Putamen (tissue), 1 donor: ENCODE data around the gene ITGA1.
A peak's percentile ranks its signal among the peaks of the same experiment; 100 is the strongest.

ENCODE experiments used
- DNase-seq: peaks from one replicate; pipeline ENCODE4 v3.0.0-alpha.2; 2016; ENCODE audit warnings: low spot score

Gene ITGA1

DNA sequence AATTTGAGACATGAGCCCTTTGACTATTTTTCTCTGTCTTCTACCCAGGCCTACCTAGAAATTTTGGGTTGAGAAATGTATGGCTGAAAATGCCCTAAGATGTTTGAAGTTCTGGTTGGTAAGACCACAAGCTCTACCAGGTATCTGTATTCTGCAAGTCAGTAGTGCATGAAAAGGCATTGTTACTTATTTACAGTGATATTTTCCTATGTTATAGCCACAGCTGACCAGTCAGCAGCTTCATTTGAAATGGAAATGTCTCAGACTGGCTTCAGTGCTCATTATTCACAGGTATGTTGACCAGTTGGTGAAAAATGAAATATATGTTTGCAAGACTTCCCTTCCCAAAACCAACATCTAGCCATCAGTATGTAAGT lies 109.5 kb downstream of the ITGA1 start:
- DNase-seq: no peak

GRCh38 chr5:52898961-52899680 lies 111.4 kb downstream of the ITGA1 start:
- DNase-seq: no peak

- no peak for DNase-seq
Measured at GRCh38 chr5:52903142-52903541, 115.4 kb downstream of the ITGA1 start.

DNA sequence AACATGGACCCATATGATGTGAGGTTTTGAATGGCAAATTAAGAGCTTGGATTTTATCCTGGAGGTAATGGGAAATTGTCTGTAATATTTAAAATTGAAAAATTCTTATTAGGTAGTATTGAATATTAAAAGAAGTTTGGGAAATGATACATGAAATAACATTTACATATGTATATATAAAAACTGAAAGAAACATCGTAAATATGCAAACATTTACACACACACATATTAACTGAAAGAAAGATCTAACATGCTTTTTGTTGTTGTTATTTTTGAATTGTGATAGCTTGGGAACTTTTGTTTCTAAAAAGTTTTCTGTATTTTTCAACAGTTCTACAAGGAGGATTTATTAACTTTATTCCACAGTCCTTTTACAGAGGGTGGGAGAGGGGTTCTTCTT lies 118.6 kb downstream of the ITGA1 start:
- DNase-seq: no peak

- DNase-seq: no peak
Measured at GRCh38 chr5:52906845-52907244, 119.1 kb downstream of the ITGA1 start.

DNA sequence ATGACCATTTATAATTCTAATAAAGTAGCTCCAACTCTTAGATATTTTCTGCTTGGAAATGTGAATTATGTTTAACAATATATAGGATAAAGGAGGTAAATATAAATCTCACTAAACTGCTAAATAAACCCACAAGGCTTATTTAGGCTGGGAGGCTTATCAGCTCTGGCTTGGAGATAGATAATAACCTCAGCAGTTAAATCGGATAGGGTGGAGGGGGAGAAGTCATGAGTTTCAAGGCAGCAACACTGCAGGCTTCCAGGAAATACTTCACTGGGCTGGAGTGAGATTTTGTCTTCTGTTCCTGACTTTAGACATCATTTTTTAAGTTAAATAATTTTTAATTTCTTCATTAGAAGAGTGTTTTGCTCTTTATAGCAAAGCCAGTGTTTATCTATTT lies 121.5 kb downstream of the ITGA1 start:
- DNase-seq: no peak

DNA sequence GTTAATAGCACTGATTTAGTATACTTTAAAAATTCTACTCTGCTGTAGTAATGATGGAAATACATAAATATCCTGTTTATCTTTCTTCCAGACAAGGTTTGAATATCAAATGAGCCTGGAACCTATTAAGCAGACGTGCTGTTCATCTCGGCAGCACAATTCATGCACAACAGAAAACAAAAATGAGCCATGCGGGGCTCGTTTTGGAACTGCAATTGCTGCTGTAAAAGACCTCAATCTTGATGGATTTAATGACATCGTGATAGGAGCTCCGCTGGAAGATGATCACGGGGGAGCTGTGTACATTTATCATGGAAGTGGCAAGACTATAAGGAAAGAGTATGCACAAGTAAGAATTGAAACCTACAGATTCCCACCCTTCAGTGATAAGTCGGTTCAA lies 122.4 kb downstream of the ITGA1 start:
- DNase-seq: no peak

DNA sequence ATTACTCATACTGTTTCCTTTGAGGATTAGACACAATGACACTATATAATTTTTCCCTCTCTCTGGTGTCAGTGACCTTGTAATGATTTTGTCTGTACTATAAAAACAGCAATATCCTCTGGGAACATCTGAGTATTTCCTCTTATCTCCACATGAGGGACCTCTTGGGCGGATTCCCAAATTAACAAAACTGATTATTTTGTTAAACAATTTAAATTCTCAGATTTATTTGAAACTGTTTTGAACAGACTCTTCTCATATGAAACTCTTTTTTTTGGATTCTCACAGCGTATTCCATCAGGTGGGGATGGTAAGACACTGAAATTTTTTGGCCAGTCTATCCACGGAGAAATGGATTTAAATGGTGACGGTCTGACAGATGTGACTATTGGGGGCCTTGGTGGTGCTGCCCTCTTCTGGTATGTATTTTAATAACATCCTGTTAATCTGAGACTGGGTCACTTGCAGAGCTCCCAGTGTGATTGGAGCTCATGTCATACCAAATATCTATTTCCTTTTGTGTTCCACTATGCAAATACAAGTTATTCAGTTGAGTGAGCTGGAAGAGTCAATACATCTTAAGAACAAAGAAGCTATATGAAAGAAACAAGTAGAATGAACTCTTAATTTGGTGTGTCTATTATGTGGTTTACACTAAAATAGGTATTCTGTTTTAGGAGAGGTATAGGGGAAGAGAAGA lies 127.6 kb downstream of the ITGA1 start:
- peak; percentile 76 for DNase-seq

DNA sequence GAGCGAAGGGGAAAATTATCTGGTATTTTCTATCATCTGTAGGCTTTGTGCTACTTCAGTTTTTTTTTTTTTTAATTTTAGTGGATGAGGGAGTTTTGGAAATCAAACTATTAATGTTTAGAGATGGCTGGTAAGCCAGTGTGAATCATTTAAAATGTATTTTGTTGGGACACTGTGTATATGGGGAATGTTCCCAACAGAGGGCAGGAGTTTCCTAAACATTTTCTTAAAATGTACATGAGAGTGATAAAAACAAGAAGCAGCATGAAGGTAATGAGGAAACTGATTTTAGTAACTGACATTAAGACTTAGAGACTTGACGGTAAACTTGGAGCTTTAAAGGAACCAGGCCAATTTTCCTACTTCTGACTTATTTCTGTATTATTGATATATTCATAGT lies 133.2 kb downstream of the ITGA1 start:
- no peak for DNase-seq

- DNase-seq: no peak
Measured at GRCh38 chr5:52922384-52922783, 134.7 kb downstream of the ITGA1 start.

DNA sequence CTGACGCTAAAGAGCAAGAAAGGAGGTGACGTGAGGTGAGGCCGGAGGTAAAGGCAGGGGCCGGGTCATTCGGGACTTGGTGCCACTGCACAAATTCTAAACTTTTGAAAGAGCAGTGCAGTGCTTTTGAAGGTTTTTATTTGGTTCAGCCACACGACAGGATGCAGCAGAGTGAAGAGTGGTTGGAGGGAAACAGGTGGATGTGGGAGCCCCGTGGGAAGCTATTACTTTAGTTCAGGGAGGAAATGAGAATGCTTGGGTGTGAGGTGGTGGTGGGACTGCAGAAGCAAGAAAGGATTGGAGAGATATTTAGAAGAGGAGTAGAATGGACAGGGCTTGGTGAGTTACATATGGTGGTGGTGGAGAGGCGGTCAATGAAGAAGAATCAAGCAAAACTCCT lies 136.7 kb downstream of the ITGA1 start:
- no peak for DNase-seq

- DNase-seq: no peak
Measured at GRCh38 chr5:52925001-52925400, 137.3 kb downstream of the ITGA1 start.

DNA sequence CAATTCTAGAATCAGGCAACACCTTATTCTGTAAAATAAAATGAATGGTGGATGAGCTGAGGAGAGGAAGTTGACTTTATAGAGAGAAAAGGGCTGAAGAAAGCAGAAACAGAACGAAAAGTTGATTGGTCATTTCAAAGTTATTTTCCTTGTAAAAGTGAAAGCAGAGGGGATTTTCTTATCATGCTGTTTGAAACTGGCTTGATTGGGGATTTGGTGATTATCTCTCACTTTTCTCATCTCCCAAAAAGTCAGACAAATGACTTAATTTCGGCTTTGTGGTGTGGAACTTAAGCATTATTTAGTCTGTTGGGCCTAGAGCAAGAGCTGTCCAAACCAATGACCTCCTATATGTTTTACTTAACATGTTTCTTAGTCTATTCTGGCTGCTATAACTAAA lies 141.0 kb downstream of the ITGA1 start:
- DNase-seq: no peak

GRCh38 chr5:52938226-52938625 lies 150.5 kb downstream of the ITGA1 start:
- no peak for DNase-seq

DNA sequence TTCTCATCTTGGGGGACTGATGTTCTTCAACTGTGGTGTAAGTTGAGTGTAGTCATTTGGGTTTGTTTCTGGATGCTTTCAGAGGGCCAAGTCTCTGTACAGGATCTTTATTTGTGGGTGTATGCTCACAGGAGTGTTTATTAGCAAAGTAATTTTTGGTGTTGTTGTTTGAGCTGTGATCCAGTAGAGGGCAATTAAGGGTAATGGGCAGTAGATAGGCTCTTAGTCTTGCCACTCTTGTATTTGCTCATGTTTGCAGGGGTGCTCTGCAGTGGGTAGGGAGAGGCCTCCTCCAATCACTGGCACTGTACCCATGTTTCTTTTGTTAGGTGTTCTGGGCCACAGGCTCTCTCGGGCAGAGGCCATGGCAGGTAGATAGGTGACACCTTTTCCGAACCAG lies 155.6 kb downstream of the ITGA1 start:
- DNase-seq: no peak

GRCh38 chr5:52943808-52944207 lies 156.1 kb downstream of the ITGA1 start:
- DNase-seq: no peak

DNA sequence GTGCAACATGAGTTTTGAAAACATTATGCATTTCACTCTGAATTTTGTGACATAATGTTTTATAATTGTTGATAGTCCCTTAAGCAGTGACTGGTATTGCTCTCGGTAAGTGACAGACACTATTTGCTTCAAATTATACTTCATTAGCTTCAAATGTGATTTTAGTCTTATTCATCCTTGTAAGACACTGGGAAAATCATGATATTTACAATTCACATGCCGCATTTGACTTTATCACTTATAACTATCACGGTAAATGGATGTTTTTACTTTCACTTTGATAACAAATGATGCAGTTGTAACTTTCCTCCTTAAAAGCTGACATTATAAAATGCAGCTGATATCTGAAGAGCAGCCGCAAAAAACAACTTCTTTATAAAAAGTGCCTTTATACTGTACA lies 157.3 kb downstream of the ITGA1 start:
- no peak for DNase-seq

GRCh38 chr5:52947208-52947607 lies 159.5 kb downstream of the ITGA1 start:
- DNase-seq: no peak

DNA sequence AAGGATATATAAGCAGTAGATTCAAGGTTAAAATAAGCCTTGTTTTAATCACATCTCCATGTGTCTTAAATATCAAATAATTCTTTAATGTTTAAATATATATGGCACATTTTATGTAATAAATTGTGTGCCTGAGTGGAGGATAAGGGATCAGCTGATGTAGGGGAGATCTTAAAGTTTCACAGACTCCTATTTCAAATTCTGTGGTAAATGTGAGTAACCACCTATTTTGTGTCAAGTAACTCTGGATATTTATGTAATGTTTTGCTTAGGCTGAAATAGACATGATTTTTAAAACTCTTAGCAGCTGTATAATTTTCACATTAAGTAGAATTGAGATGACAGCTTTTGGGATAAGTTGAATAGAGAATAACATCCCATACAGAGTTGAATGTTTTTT lies 160.1 kb downstream of the ITGA1 start:
- DNase-seq: no peak

DNA sequence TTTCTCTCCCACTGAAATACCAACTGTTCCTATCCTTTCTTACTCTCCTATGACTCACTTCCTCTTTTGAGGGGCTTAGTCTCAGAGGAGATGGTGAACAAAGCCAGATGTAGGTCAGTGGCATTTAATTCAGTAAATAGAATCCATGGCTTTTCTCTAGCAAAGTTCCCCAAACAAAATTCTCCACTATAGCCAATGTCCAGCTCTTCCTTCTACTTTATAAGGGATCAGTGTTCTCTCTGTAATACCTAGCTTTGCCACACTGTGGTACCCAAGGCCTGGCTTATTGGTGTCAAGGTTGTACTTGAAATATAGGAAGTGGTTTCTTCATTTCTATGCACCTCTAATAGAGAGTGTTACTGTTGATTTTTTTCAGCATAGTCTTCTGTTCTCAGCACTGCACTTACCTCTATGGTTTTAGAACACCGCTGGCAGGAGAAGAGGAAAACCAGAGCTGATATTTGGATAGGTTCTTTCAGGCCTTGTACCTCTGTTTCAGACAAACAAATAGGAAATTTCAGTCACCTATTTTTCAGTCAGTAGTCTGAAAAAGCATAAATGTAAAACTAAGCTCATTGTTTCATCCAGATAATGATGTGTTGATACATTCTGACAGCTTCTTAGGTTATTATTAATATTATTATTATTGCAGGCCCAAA lies 160.8 kb downstream of the ITGA1 start:
- DNase-seq: peak; percentile 55

DNA sequence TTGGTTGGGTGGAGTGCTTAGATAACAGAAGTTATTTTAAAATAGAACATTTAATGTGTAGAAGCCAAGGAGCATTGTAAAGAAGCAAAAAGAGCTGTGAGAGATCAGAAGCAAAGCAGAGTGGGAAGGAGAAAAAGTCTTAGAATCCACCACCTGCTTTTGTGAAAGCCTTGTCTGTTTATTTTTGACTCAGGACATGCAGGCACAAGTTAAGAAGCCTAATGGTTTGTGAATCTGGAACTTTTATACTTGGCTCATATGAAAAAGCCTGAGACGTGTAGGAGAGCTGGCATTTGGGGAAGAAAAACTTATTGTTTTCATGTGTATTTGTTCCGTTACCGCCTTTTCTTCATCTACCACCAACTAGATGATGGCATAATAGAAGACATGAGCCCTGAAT lies 163.0 kb downstream of the ITGA1 start:
- DNase-seq: no peak

DNA sequence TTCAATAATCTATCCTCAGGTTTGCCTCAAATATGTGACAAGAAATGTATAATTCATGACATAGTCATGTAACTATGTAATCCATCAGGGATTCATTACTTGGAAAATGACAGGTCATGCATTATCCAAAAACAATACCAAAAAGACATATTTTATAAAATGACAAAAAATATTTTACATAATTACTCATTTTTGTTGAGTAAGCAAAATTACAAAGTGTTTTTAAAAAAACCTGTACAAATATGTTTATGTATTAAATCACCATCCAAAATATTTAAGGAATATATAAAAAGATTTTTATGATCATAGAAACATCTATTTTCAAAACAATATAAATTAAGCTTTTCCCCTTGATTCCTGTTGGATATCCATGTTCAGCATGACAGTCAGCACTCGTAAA lies 164.8 kb downstream of the ITGA1 start:
- DNase-seq: no peak

GRCh38 chr5:52956014-52956413 lies 168.3 kb downstream of the ITGA1 start:
- DNase-seq: no peak
